ENCODE data around the gene SNW1.

DNA sequence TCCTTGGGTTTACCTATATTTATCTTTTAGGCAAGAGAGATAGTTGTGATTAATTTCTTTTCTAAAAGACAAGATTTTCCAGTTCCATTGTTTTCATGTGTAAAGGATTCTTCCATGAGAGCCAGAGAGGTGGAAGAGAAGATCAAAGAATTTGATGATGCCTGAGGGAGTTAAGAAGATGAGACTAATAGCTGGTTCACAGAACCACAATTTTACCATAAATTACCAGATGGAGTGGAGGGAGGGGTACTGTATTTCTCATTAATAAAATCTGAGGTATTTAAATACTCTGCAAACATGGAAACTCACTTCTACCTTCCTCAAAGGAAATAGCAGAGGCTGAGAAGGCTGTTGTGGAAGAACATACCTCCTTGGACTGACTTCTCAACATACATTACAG lies 87.8 kb downstream of the SNW1 start:
- TF ChIP-seq, protein P1, sequence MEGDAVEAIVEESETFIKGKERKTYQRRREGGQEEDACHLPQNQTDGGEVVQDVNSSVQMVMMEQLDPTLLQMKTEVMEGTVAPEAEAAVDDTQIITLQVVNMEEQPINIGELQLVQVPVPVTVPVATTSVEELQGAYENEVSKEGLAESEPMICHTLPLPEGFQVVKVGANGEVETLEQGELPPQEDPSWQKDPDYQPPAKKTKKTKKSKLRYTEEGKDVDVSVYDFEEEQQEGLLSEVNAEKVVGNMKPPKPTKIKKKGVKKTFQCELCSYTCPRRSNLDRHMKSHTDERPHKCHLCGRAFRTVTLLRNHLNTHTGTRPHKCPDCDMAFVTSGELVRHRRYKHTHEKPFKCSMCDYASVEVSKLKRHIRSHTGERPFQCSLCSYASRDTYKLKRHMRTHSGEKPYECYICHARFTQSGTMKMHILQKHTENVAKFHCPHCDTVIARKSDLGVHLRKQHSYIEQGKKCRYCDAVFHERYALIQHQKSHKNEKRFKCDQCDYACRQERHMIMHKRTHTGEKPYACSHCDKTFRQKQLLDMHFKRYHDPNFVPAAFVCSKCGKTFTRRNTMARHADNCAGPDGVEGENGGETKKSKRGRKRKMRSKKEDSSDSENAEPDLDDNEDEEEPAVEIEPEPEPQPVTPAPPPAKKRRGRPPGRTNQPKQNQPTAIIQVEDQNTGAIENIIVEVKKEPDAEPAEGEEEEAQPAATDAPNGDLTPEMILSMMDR (IDR thresholded peaks at IDR 0.05) = no peak
- TF ChIP-seq POLR2A (IDR thresholded peaks at IDR 0.05) = no peak

All from tibial nerve (tissue), 3 donors.